Erythroblast (primary cell): ENCODE measurements around the gene CAMK4.

ENCODE experiments used
- GATA1 ChIP-seq: IDR thresholded peaks from 2 replicates; pipeline ENCODE4 v1.6.1; 2011; ENCODE audit warnings: low read depth, mild to moderate bottlenecking, control low read depth, low read length, moderate library complexity
- POLR2A ChIP-seq: IDR thresholded peaks from 2 replicates; pipeline ENCODE4 v1.6.1; 2011; ENCODE audit warnings: mild to moderate bottlenecking, low read length

DNA sequence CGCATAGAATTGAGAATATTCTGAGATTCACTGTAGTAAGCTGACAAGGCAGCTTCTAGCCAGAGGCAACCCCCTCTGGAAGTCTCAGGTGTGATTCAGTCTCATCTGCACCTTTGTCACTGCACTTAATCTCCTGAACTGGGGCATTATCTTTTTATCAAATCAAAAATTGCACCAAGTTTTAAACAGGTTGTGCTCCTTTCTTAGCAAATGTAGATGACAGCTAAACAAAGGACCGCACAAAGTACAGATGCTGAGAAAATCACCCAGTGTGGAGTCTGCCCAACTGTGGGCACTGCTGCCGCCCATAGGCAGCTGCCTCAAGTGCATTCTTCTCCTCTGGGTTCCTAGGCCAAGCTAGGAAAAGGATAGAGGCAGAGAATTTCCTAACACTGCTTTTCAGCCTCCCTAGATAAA, 237.1 kb downstream of the CAMK4 start:
- no peak for TF ChIP-seq POLR2A
- TF ChIP-seq GATA1 = no peak
